Activated T-cell treated with anti-CD3 and anti-CD28 coated beads, Interleukin-2, amount 50 U/mL, for 72 hours (primary cell): Measurements from ENCODE around the gene COL26A1. TPM values are rescaled to one million over a fixed set of nuclear protein-coding genes. Genes with fewer than 3 reads are reported as not detected.
"Not testable (repeated sequence)": the region's sequence is repeated elsewhere in the genome, so short reads cannot be mapped to it uniquely, and the experiment has no call there.

Experiments used
- ATAC-seq, 2 donors: fragments of 150-1000 bp; cut with Tn5 transposase; replicated peaks in 1 of 2; 2 replicates each; pipeline ENCODE4 v1.10.0; 2021; ENCODE audit warnings: moderate library complexity in 2 of 2, mild to moderate bottlenecking in 1 of 2
- DNase-seq, 2 donors: peaks; one replicate each; pipeline ENCODE4 v3.0.0; 2021 to 2022; ENCODE audit warnings: mixed read lengths in 1 of 2
- H3K27ac Mint-ChIP-seq: one replicate; pipeline ENCODE4 v1.8.0; 2022; ENCODE audit warnings: mild to moderate bottlenecking, moderate library complexity, mixed read lengths
- H3K27me3 Mint-ChIP-seq: one replicate; pipeline ENCODE4 v1.8.0; 2022; ENCODE audit warnings: low read depth, mixed read lengths
- H3K36me3 Mint-ChIP-seq, 2 donors: one replicate each; pipeline ENCODE4 v1.8.0; 2022; ENCODE audit warnings: mixed read lengths in 2 of 2, mild to moderate bottlenecking in 1 of 2; ENCODE audit not compliant: insufficient read depth in 2 of 2
- H3K4me1 Mint-ChIP-seq: one replicate; pipeline ENCODE4 v1.8.0; 2022; ENCODE audit warnings: low read depth, mixed read lengths
- H3K4me3 Mint-ChIP-seq, 2 donors: one replicate each; pipeline ENCODE4 v1.8.0; 2022; ENCODE audit warnings: mild to moderate bottlenecking in 2 of 2, mixed read lengths in 2 of 2, moderate library complexity in 2 of 2
- H3K9me3 Mint-ChIP-seq, 2 donors: one replicate each; pipeline ENCODE4 v1.8.0; 2022; ENCODE audit warnings: mixed read lengths in 2 of 2
- total RNA-seq, 2 donors: library from RNA; stranded (reverse); gene quantifications; one replicate each; pipeline ENCODE4 v1.2.3, GENCODE V29; 2022

COL26A1 gene
- total RNA-seq, 2 donors from 2014 or later: 0.22 TPM; not detected in 1

DNA sequence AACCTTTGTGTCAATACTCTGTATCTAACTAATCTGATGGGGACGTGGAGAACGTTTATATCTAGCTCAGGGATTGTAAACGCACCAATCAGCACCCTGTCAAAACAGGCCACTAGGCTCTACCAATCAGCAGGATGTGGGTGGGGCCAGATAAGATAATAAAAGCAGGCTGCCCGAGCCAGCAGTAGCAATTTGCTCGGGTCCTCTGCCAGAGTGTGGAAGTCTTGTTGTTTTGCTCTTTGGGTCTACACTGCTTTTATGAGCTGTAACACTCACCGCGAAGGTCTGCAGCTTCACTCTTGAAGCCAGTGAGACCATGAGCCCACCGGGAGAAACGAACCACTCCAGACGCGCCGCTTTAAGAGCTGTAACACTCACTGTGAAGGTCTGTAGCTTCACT lies 13.4 kb upstream of the COL26A1 start:
- not testable (repeated sequence) for H3K9me3 Mint-ChIP-seq, ATAC-seq, H3K27ac Mint-ChIP-seq, DNase-seq, H3K4me3 Mint-ChIP-seq, H3K36me3 Mint-ChIP-seq
- H3K27me3 Mint-ChIP-seq: peaks cover 11% of the 10 kb centered on the region
- peaks cover 18% of the 10 kb centered on the region for H3K4me1 Mint-ChIP-seq

DNA sequence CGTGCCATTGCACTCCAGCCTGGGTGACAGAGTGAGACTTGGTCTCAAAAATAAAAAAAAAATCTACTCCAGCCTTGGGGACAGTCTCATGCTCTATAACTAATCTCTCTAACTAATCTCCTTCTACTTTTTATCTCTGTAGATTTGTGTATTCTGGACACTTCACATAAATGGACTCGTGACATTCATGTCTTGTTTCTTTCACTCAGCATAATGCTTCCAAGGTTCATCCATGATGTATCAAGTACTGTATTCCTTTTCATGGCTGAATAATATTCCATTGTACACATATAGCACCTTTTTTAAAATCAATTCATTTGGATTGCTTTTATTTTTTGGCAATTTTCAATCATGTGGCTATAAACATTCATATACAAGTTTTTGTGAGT lies 9.8 kb upstream of the COL26A1 start:
- Mint-ChIP-seq H3K4me3 (no peak overlapping the region), H3K9me3 (no peaks in the 10 kb centered on the region), H3K36me3 (no peaks in the 10 kb centered on the region), H3K27ac (no peak overlapping the region), H3K27me3 (peaks cover 15% of the 10 kb centered on the region), H3K4me1 (peaks cover 18% of the 10 kb centered on the region)
- DNase-seq: no peak
- no peak for ATAC-seq

DNA sequence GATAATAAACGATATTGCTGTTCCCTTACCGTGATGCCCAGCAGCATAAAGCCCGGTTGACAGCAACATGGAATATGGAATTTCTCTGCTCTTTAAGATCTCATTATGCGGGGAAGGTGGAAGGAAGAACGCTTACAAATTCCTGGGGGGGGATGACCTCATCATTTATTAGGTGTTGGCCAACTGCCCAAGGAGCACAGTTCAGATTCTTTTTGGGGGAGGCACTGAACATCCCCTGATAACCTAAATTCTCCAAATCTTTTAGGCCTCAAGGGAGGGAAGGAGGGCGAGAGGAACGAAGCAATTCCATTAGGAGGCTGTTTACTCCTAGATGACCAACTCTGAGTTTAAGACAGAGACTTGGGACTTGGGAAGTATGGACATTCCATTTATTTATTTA lies 5.2 kb upstream of the COL26A1 start:
- ATAC-seq: no peak
- no peaks in the 10 kb centered on the region for H3K36me3 Mint-ChIP-seq
- H3K27me3 Mint-ChIP-seq: peaks cover 12% of the 10 kb centered on the region
- H3K4me3 Mint-ChIP-seq: no peak overlapping the region
- DNase-seq: no peak
- no peaks in the 10 kb centered on the region for H3K9me3 Mint-ChIP-seq
- H3K4me1 Mint-ChIP-seq: peaks cover 7% of the 10 kb centered on the region
- H3K27ac Mint-ChIP-seq: no peak overlapping the region

- Mint-ChIP-seq H3K27ac (no peak overlapping the region), H3K4me3 (peak overlapping the region in 1 of 2 donors; percentile 61), H3K36me3 (no peaks in the 10 kb centered on the region), H3K27me3 (peaks cover 25% of the 10 kb centered on the region), H3K9me3 (no peaks in the 10 kb centered on the region), H3K4me1 (peaks cover 23% of the 10 kb centered on the region)
- ATAC-seq: no peak
- no peak for DNase-seq
Observed at GRCh38 chr7:101363196-101363733, 590 bp downstream of the COL26A1 start.

- Mint-ChIP-seq H3K27me3 (peaks cover 30% of the 10 kb centered on the region), H3K4me3 (peak overlapping the region; percentile 61 to 67), H3K36me3 (no peaks in the 10 kb centered on the region), H3K27ac (no peak overlapping the region), H3K4me1 (peaks cover 25% of the 10 kb centered on the region), H3K9me3 (no peaks in the 10 kb centered on the region)
- DNase-seq (peak; percentile 74 to 83), ATAC-seq (peak; percentile 95)
Observed at GRCh38 chr7:101363734-101364374, 1.2 kb downstream of the COL26A1 start.

- H3K9me3 Mint-ChIP-seq: no peaks in the 10 kb centered on the region
- H3K36me3 Mint-ChIP-seq: no peaks in the 10 kb centered on the region
- H3K27me3 Mint-ChIP-seq: peaks cover 38% of the 10 kb centered on the region
- no peak for ATAC-seq
- H3K4me1 Mint-ChIP-seq: peaks cover 31% of the 10 kb centered on the region
- no peak for DNase-seq
- H3K27ac Mint-ChIP-seq: no peak overlapping the region
- no peak overlapping the region for H3K4me3 Mint-ChIP-seq
Observed at GRCh38 chr7:101365956-101366355, 3.3 kb downstream of the COL26A1 start.

- peaks cover 33% of the 10 kb centered on the region for H3K4me1 Mint-ChIP-seq
- DNase-seq (no peak), ATAC-seq (no peak)
- H3K27ac Mint-ChIP-seq: no peak overlapping the region
- peaks cover 30% of the 10 kb centered on the region for H3K27me3 Mint-ChIP-seq
- H3K9me3 Mint-ChIP-seq: no peaks in the 10 kb centered on the region
- no peaks in the 10 kb centered on the region for H3K36me3 Mint-ChIP-seq
- no peak overlapping the region for H3K4me3 Mint-ChIP-seq
Observed at GRCh38 chr7:101367676-101368075, 5.0 kb downstream of the COL26A1 start.

DNA sequence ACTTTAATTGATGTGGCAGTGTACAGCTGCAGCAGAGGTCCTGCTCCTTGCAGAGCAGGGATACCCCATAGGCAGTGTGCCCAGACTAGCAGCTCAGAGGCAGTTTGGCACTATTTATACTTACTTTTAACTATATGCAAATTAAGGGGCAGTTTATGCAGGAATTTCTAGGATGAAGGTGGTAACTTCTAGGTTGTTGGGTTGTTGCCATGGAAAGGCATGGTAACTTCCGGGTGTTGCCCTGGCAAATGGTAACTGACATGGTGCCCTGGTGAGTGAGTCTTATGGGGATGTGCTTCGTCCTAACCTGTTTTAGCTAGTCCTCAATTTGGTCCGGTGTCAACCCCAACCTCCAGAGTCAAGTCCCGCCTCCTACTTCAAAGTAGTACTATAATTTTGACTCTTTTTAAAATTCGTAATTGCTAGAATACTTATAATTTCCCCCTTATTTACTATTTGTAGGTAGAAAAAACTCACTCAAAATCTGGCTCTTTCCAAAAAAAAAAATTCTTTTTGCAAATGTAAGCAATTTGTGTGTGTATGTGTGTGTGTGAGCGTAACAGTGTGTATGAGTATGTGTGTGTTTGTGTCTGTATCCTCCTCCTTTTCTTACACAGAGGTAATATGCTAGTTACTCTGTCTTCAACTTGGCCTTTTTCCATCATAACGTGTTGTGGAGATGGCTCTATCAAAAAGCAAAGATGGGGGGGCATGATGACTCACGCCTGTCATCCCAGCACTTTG lies 5.9 kb downstream of the COL26A1 start:
- Mint-ChIP-seq H3K27me3 (peaks cover 30% of the 10 kb centered on the region), H3K27ac (no peak overlapping the region), H3K4me1 (peaks cover 33% of the 10 kb centered on the region), H3K36me3 (no peaks in the 10 kb centered on the region), H3K4me3 (no peak overlapping the region), H3K9me3 (no peaks in the 10 kb centered on the region)
- DNase-seq (no peak), ATAC-seq (no peak)

GRCh38 chr7:101370836-101371235 lies 8.2 kb downstream of the COL26A1 start:
- peaks cover 15% of the 10 kb centered on the region for H3K4me1 Mint-ChIP-seq
- no peaks in the 10 kb centered on the region for H3K9me3 Mint-ChIP-seq
- H3K27ac Mint-ChIP-seq: no peak overlapping the region
- DNase-seq (no peak), ATAC-seq (no peak)
- no peak overlapping the region for H3K4me3 Mint-ChIP-seq
- H3K36me3 Mint-ChIP-seq: no peaks in the 10 kb centered on the region
- peaks cover 26% of the 10 kb centered on the region for H3K27me3 Mint-ChIP-seq

DNA sequence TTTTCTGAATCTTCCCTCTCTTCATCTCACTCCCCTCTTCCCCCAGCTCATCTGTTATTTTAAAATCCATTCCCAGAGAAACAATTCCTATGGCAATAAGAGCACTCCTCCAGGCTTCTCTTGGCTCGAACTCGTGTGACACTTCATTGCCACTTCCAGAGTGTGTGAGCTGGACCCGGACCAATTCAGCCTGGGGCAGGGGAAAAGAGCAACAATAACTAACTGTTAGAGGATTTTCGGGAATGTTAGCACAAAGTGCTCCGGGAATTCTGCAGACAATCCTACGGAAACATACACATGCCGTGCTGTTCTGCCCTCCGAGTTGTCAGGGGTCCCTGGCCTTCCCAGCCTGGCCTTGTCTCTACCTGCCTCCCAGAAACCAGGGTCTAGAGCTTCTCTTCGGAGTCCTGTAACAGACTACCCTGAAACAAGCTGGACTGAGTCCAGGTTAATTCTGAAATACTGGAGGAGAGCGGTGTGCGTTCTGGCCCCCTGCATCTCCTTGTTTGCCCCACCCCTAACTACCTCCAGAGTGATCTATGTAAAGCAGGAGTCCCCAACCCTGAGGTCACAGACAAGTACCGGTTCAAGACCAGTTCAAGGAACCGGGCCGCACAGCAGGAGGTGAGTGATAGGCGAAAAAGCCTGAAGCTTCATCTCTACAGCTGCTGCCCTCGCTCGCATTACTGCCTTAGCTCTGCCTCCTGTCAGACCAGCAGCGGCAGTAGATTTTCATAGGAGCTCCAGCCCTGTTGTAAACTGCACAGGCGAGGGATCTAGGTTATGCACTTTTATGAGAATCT lies 11.3 kb downstream of the COL26A1 start:
- H3K9me3 Mint-ChIP-seq: no peaks in the 10 kb centered on the region
- no peak overlapping the region for H3K4me3 Mint-ChIP-seq
- no peak overlapping the region for H3K27ac Mint-ChIP-seq
- no peak for DNase-seq
- H3K36me3 Mint-ChIP-seq: no peaks in the 10 kb centered on the region
- ATAC-seq: no peak
- H3K27me3 Mint-ChIP-seq: peaks cover 8% of the 10 kb centered on the region
- H3K4me1 Mint-ChIP-seq: peaks cover 8% of the 10 kb centered on the region

- Mint-ChIP-seq H3K9me3 (no peaks in the 10 kb centered on the region), H3K27ac (no peak overlapping the region), H3K4me3 (no peak overlapping the region), H3K36me3 (no peaks in the 10 kb centered on the region), H3K4me1 (peaks cover 8% of the 10 kb centered on the region), H3K27me3 (peaks cover 8% of the 10 kb centered on the region)
- no peak for ATAC-seq
- no peak for DNase-seq
Observed at GRCh38 chr7:101374990-101375389, 12.3 kb downstream of the COL26A1 start.

GRCh38 chr7:101376601-101377000 lies 13.9 kb downstream of the COL26A1 start:
- no peaks in the 10 kb centered on the region for H3K27me3 Mint-ChIP-seq
- H3K36me3 Mint-ChIP-seq: no peaks in the 10 kb centered on the region
- no peak overlapping the region for H3K4me3 Mint-ChIP-seq
- DNase-seq (no peak), ATAC-seq (no peak)
- no peaks in the 10 kb centered on the region for H3K9me3 Mint-ChIP-seq
- no peak overlapping the region for H3K27ac Mint-ChIP-seq
- H3K4me1 Mint-ChIP-seq: no peaks in the 10 kb centered on the region

GRCh38 chr7:101377189-101377736 lies 14.6 kb downstream of the COL26A1 start:
- no peaks in the 10 kb centered on the region for H3K36me3 Mint-ChIP-seq
- no peak for DNase-seq
- no peaks in the 10 kb centered on the region for H3K4me1 Mint-ChIP-seq
- H3K9me3 Mint-ChIP-seq: no peaks in the 10 kb centered on the region
- no peaks in the 10 kb centered on the region for H3K27me3 Mint-ChIP-seq
- no peak overlapping the region for H3K27ac Mint-ChIP-seq
- H3K4me3 Mint-ChIP-seq: no peak overlapping the region
- no peak for ATAC-seq
